ENCODE results near the gene DOCK1. TPM values are rescaled to one million over a fixed set of nuclear protein-coding genes. Genes with fewer than 3 reads are reported as not detected.

DOCK1 gene
- total RNA-seq, 2 donors from 2014 or later: 41.2 to 56.0 TPM

GRCh38 chr10:127310923-127311322, 405.7 kb downstream of the DOCK1 start:
- Histone ChIP-seq H3K4me3 (no peak overlapping the region), H3K27me3 (replicated peaks; ENCODE audit: insufficient read depth) (no peaks in the 10 kb centered on the region), H3K27ac (no peak overlapping the region), H3K9me3 (no peaks in the 10 kb centered on the region), H3K4me1 (replicated peaks) (no peaks in the 10 kb centered on the region), H3K36me3 (no peaks in the 10 kb centered on the region)
- DNase-seq (ENCODE audit: low spot score): no peak
- intact Hi-C loops (cut with DNase I): no loop called here
- WGBS: 59% methylated on average over 3 of the region's 3 CpGs
- TF ChIP-seq, protein P1, sequence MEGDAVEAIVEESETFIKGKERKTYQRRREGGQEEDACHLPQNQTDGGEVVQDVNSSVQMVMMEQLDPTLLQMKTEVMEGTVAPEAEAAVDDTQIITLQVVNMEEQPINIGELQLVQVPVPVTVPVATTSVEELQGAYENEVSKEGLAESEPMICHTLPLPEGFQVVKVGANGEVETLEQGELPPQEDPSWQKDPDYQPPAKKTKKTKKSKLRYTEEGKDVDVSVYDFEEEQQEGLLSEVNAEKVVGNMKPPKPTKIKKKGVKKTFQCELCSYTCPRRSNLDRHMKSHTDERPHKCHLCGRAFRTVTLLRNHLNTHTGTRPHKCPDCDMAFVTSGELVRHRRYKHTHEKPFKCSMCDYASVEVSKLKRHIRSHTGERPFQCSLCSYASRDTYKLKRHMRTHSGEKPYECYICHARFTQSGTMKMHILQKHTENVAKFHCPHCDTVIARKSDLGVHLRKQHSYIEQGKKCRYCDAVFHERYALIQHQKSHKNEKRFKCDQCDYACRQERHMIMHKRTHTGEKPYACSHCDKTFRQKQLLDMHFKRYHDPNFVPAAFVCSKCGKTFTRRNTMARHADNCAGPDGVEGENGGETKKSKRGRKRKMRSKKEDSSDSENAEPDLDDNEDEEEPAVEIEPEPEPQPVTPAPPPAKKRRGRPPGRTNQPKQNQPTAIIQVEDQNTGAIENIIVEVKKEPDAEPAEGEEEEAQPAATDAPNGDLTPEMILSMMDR (IDR thresholded peaks at IDR 0.05): no peak
- no peak for TF ChIP-seq POLR2AphosphoS5 (IDR thresholded peaks at IDR 0.05)
- TF ChIP-seq POLR2A (IDR thresholded peaks at IDR 0.05): no peak

DNA sequence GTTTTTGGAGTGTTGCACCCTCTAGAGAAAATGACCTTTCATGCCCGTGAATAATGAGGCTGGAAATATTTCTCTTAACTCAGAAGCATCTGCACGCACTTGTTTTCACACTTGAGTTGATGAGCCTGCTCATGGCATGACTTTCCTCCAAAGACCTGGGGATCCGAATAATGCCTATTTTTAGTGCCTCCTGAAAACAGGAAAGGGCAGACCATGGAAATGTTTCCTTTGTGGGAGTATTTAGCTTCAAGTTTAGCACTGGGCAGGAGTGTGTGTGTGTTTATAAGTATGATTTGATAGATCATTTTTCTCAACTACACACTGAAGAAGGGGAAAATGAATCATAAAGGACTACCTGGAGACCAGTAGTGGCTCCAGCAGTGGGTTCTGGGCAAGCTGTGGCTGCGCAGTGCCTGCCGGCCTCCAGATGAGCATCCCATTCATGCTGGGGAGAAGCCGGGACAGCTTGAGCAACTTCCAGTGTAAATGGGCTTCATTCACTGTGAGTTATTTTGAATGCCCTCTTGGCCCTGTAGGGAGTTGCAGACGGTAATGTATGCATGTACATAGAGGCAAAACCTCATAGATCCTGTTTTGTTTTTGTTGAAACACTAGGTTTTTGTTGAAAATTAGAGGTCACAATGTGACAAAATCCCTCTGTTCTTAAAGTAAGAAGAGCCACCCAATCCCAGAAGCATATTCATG, 408.9 kb downstream of the DOCK1 start:
- no peak overlapping the region for H3K4me3 ChIP-seq
- WGBS: 91% methylated on average over 7 of the region's 7 CpGs
- H3K27ac ChIP-seq: no peak overlapping the region
- intact Hi-C loops (cut with DNase I): no loop called here
- no peaks in the 10 kb centered on the region for H3K9me3 ChIP-seq
- no peaks in the 10 kb centered on the region for H3K36me3 ChIP-seq
- H3K27me3 ChIP-seq (replicated peaks; ENCODE audit: insufficient read depth): no peaks in the 10 kb centered on the region
- no peaks in the 10 kb centered on the region for H3K4me1 ChIP-seq (replicated peaks)
- TF ChIP-seq, protein P1 (IDR thresholded peaks at IDR 0.05): no peak
- TF ChIP-seq POLR2A (IDR thresholded peaks at IDR 0.05) (no peak), POLR2AphosphoS5 (IDR thresholded peaks at IDR 0.05) (no peak)
- no peak for DNase-seq (ENCODE audit: low spot score)

GRCh38 chr10:127314797-127315196, 409.6 kb downstream of the DOCK1 start:
- Histone ChIP-seq H3K9me3 (no peaks in the 10 kb centered on the region), H3K4me1 (replicated peaks) (no peaks in the 10 kb centered on the region), H3K4me3 (no peak overlapping the region), H3K27me3 (replicated peaks; ENCODE audit: insufficient read depth) (no peaks in the 10 kb centered on the region), H3K27ac (no peak overlapping the region), H3K36me3 (no peaks in the 10 kb centered on the region)
- intact Hi-C loops (cut with DNase I): no loop called here
- DNase-seq (ENCODE audit: low spot score): no peak
- TF ChIP-seq POLR2AphosphoS5 (IDR thresholded peaks at IDR 0.05) (no peak), POLR2A (IDR thresholded peaks at IDR 0.05) (no peak)
- TF ChIP-seq, protein P1 (IDR thresholded peaks at IDR 0.05): no peak
- WGBS: 82% methylated on average over 6 of the region's 6 CpGs

DNA sequence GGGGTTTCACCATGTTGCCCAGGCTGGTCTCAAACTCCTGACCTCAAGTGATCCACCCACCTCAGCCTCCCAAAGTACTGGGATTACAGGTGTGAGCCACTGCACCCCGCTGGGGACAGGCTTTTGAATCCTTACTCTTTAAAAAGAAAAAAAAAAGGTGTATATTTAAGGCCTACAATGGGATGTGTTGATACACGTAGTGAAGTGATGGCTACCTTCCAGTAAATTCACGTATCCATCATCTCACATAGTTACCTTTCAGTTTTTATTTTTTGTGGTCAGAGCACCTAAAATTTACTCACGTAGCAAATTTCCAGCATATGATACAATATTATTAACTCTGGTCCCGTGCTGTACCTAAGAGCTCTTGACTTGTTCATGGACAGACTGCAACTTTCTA, 410.7 kb downstream of the DOCK1 start:
- 62% methylated on average over 5 of the region's 5 CpGs for WGBS
- Histone ChIP-seq H3K4me3 (no peak overlapping the region), H3K36me3 (no peaks in the 10 kb centered on the region), H3K27ac (no peak overlapping the region), H3K4me1 (replicated peaks) (no peaks in the 10 kb centered on the region), H3K27me3 (replicated peaks; ENCODE audit: insufficient read depth) (no peaks in the 10 kb centered on the region), H3K9me3 (no peaks in the 10 kb centered on the region)
- intact Hi-C loops (cut with DNase I): no loop called here
- TF ChIP-seq POLR2A (IDR thresholded peaks at IDR 0.05): no peak
- no peak for TF ChIP-seq POLR2AphosphoS5 (IDR thresholded peaks at IDR 0.05)
- TF ChIP-seq, protein P1 (IDR thresholded peaks at IDR 0.05): no peak
- DNase-seq (ENCODE audit: low spot score): no peak

DNA sequence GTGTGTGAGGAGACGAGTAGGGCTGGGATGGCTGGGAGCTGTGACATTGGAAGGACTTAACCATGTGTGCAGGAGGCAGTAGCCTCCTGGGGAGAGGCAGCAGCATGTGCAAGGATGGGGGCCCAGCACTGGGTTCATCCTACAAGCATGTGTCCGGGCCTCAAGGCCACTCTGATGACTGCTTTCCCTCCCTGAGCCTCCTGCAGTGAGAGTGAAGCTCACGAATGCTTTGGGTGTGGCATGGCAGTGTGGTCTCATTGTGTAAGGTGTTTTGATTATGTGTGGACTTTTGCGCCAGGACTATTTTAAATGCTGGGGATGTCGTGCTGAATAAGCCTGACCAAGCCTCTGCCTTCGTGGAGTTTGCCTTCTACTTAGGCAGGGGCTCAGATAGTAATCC, 413.2 kb downstream of the DOCK1 start:
- Histone ChIP-seq H3K9me3 (no peaks in the 10 kb centered on the region), H3K4me3 (no peak overlapping the region), H3K27me3 (replicated peaks; ENCODE audit: insufficient read depth) (no peaks in the 10 kb centered on the region), H3K4me1 (replicated peaks) (no peaks in the 10 kb centered on the region), H3K36me3 (no peaks in the 10 kb centered on the region), H3K27ac (no peak overlapping the region)
- TF ChIP-seq, protein P1 (IDR thresholded peaks at IDR 0.05): no peak
- no peak for TF ChIP-seq POLR2A (IDR thresholded peaks at IDR 0.05)
- no peak for TF ChIP-seq POLR2AphosphoS5 (IDR thresholded peaks at IDR 0.05)
- intact Hi-C loops (cut with DNase I): no loop called here
- whole genome bisulfite sequencing: 81% methylated on average over 6 of the region's 6 CpGs
- no peak for DNase-seq (ENCODE audit: low spot score)
